GM12875 (cell line): Measurements from ENCODE around the gene LGI2.

Experiments used
- H3K4me3 ChIP-seq: one replicate; pipeline ENCODE4 v1.5.1; 2011; ENCODE audit warnings: low read depth, low read length, control low read depth
- CTCF ChIP-seq: IDR thresholded peaks from 2 replicates; pipeline ENCODE4 v1.5.1; 2011; ENCODE audit warnings: low read depth, mild to moderate bottlenecking, control low read depth, inconsistent platforms, low read length, moderate library complexity, borderline replicate concordance; ENCODE audit not compliant: insufficient read depth

LGI2 gene

DNA sequence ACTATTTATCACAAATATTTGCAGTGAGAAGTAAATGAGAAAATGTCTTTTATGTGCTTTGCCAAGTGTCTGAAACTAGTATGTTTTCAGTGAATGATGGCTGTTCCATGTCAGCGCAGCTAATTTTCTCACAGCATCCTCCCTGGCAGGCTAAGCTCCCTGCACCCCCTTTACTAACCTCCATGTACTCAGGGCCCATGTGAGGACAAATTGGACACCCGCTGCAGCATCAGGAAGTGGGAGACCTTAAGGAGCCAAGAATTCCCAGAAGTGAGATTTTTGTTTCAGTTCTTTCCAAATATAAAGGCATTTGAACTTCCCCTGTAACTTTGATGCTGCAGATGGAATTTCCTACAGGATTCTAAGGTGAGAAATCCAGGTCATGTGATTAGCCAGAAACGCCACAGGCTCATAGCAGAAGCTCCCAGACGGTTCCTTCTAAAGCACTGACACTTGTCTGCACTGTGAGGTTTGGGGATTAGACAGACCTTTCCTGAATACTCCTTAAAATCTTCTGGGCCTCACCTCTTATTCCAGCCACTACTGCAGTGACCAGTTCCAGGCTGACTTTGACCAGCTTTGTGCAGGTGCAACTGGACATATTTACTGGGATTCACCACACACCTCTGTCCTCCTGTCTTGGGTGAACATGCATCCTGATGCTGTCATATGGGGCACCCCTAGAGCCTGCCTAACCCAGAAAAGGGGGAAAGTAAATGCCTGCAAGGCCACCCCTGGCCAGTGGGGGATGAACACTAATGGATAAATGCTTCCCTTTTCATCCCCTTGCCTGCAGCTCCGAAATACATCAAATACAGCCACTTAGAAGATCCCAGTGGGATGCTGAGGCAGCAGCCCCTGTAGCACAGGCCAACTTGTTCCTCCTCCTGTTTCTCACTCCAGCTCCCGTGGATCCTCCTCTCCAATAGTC lies 45.9 kb downstream of the LGI2 start:
- no peak overlapping the region for H3K4me3 ChIP-seq
- TF ChIP-seq CTCF = 0 out of 2 replicates have a peak, but pooled peaks have one; percentile 4

DNA sequence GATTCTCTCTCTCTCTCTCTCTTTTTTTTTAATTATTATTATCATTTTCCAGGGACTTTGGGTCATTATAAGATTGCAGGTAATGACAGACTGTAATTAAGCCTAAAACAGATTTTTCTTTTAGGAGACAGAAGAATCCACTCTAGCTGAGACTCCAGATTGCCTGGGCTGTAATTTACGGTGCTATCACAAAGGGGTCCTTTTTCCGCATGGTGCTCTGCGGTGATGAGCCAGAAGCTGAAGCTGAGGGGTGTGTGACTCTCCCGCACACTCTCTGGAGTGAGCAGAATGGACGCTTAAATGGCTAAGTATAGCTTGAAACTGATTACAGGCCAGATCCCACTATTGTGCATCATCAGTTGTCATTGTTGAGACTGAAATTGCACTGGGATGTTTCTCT lies 50.0 kb downstream of the LGI2 start:
- no peak for TF ChIP-seq CTCF
- H3K4me3 ChIP-seq = no peak overlapping the region

DNA sequence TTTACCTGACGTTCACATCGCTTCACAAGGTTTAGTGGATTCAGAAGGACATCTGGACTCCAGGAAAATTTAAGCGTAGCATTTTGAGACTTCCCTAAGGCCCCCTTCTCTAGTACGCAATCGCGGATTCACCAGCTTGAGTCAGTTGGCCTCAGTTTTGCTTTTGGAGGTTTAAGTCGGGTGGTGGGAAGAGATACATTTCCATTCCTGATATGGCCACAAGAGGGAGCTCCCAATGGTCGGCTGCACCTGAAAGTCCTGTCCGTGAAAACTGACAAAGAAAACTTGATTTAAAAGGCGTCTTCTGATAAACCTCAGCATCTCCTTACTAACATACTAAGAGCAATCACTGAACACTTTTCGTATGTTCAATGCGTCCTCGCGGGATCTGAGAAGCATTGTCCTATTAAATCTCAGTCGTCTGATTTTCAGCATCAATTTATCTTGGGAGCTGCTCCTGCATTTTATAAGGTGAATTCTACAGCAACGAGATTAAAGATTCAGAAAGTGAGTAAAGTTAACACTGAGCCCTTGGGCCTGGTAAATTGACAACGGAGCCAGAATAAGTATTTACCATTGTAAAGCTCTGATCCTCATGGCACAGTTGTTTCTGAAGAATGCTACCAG lies 50.6 kb downstream of the LGI2 start:
- TF ChIP-seq CTCF = peak; percentile 80
- H3K4me3 ChIP-seq = no peak overlapping the region

DNA sequence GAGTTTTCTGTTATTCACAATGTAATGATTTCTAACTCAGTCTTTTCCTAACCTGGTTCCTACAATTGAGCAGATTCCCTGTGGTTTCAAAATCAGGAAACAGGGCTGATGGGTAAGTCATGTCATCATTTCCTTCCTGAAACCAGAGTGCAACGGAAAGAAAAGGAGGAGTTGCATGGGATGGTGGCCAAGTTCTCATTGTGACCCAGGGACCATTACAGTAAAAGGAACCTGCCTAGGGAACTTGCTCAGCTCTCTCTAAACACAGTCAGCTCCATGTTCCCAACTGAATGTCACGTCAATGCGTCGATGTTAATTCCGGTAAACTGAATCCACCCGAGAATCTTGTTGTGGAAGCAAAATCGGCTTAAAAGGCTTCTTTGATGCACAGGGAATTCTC lies 51.2 kb downstream of the LGI2 start:
- no peak for TF ChIP-seq CTCF
- no peak overlapping the region for H3K4me3 ChIP-seq

DNA sequence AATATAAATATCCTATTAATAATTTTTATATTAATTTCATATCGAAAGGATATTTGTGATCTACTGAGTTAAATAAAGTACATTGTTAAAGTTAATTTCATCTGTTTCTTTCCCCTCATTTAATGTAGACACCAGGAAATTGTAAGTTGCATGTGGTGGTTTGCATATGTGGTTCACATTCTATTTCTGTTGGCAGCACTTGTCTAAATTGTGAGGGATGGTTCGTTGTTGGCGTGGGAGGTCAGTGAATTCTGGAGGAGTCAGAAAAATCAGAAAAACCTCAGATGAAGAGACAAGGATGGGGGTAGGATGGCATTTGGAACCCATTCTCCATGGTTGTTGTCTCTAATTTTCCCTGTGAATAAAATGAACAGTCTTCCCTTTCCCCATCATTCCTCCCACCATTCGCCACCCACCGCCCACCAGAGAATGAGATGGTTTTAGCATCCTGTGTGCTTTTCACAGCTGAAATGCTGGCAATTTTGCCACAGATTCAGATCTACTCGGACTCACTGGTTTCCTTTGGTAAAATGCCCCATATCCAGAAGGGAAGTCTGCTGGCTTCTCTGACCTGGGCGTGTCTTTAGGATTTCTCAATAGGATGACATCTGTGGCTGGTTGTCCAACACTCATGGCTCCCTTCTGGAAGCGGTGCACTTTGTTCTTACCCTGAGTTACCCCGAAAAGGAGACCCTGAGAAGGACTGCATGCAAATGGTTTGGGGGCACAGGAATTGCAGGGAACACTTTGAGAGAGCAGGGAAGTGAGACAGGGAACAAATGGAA lies 52.3 kb downstream of the LGI2 start:
- no peak for TF ChIP-seq CTCF
- H3K4me3 ChIP-seq = no peak overlapping the region

- H3K4me3 ChIP-seq = no peak overlapping the region
- no peak for TF ChIP-seq CTCF
Observed at GRCh38 chr4:24975510-24975909, 55.2 kb downstream of the LGI2 start.
